HG02642 (cell line): ENCODE measurements around the gene CCND2.

ENCODE experiments used
- ATAC-seq: cut with Tn5 transposase; IDR thresholded peaks from one replicate; pipeline ENCODE4 v1.9.1; 2021; ENCODE audit warnings: mild to moderate bottlenecking; ENCODE audit not compliant: unreplicated experiment, poor library complexity

CCND2 gene

GRCh38 chr12:4289231-4289878, 15.8 kb downstream of the CCND2 start:
- no peak for ATAC-seq

GRCh38 chr12:4289998-4290790, 16.6 kb downstream of the CCND2 start:
- no peak for ATAC-seq

- ATAC-seq, result no peak
Measured at GRCh38 chr12:4292341-4293073, 18.9 kb downstream of the CCND2 start.

- no peak for ATAC-seq
Measured at GRCh38 chr12:4293299-4293965, 19.9 kb downstream of the CCND2 start.

GRCh38 chr12:4293966-4294505, 20.5 kb downstream of the CCND2 start:
- ATAC-seq, result no peak

- no peak for ATAC-seq
Measured at GRCh38 chr12:4296751-4297150, 23.2 kb downstream of the CCND2 start.

- ATAC-seq, result no peak
Measured at GRCh38 chr12:4297617-4298016, 24.1 kb downstream of the CCND2 start.

GRCh38 chr12:4300883-4301282, 27.3 kb downstream of the CCND2 start:
- ATAC-seq, result no peak

GRCh38 chr12:4301932-4302501, 28.5 kb downstream of the CCND2 start:
- no peak for ATAC-seq

- ATAC-seq, result no peak
Measured at GRCh38 chr12:4302881-4303280, 29.3 kb downstream of the CCND2 start.

- no peak for ATAC-seq
Measured at GRCh38 chr12:4303750-4304149, 30.2 kb downstream of the CCND2 start.

GRCh38 chr12:4307593-4308333, 34.2 kb downstream of the CCND2 start:
- no peak for ATAC-seq

- no peak for ATAC-seq
Measured at GRCh38 chr12:4308334-4308950, 34.9 kb downstream of the CCND2 start.

GRCh38 chr12:4311776-4312175, 38.2 kb downstream of the CCND2 start:
- no peak for ATAC-seq

- ATAC-seq, result no peak
Measured at GRCh38 chr12:4312251-4312650, 38.7 kb downstream of the CCND2 start.

- peak; percentile 48 for ATAC-seq
Measured at GRCh38 chr12:4320497-4320852, 46.9 kb downstream of the CCND2 start.

GRCh38 chr12:4320853-4321701, 47.5 kb downstream of the CCND2 start, which contains the start of gene TIGAR:
TIGAR (plus strand) TSS chr12:4321213; CDS start chr12:4321272, 59 bp downstream.
- ATAC-seq, result peak; percentile 97

- ATAC-seq, result no peak
Measured at GRCh38 chr12:4322726-4323125, 49.2 kb downstream of the CCND2 start.
